Breast epithelium (tissue), 3 donors: Measurements from ENCODE around the gene UBR3.

Experiments
- POLR2AphosphoS5 ChIP-seq, 3 donors: sonication (generic); formaldehyde crosslinking; IDR thresholded peaks; one replicate each; pipeline ENCODE4 v1.6.1; 2017; ENCODE audit warnings: antibody characterized with exemption in 3 of 3
- TF ChIP-seq, protein P1 (sequence below), 3 donors: fragments of 450-650 bp; IDR thresholded peaks; one replicate each; pipeline ENCODE4 v1.5.1; 2016 to 2017; ENCODE audit warnings: antibody characterized with exemption in 3 of 3, mild to moderate bottlenecking in 3 of 3, moderate library complexity in 3 of 3

DNA sequence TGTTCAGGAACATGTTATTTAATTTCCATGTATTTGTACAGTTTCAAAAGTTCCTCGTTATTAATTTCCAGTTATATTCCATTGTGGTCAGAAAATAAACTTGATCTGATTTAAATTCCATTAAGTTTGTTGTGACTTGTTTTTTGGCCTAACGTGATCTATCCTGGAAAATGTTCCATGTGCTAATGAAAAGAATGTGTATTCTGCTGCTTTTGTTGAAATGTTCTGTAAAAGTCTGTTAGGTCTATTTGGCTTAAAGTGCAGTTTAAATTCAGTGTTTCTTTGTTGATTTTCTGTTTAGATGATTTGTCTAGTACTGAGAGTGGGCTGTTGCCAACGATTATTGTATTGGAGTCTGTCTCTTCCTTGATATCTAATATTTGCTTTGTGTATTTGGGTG, 148.0 kb downstream of the UBR3 start:
- TF ChIP-seq, protein P1, sequence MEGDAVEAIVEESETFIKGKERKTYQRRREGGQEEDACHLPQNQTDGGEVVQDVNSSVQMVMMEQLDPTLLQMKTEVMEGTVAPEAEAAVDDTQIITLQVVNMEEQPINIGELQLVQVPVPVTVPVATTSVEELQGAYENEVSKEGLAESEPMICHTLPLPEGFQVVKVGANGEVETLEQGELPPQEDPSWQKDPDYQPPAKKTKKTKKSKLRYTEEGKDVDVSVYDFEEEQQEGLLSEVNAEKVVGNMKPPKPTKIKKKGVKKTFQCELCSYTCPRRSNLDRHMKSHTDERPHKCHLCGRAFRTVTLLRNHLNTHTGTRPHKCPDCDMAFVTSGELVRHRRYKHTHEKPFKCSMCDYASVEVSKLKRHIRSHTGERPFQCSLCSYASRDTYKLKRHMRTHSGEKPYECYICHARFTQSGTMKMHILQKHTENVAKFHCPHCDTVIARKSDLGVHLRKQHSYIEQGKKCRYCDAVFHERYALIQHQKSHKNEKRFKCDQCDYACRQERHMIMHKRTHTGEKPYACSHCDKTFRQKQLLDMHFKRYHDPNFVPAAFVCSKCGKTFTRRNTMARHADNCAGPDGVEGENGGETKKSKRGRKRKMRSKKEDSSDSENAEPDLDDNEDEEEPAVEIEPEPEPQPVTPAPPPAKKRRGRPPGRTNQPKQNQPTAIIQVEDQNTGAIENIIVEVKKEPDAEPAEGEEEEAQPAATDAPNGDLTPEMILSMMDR (IDR thresholded peaks at IDR 0.05): no peak
- no peak for TF ChIP-seq POLR2AphosphoS5 (IDR thresholded peaks at IDR 0.05)
